Lower leg skin (tissue), 3 donors: ENCODE data around the gene ADGRG2.

Source experiments
- POLR2A ChIP-seq, 2 donors: fragments of 450-650 bp; IDR thresholded peaks; one replicate each; pipeline ENCODE4 v1.6.1; 2016 to 2017; ENCODE audit warnings: antibody characterized with exemption in 2 of 2, mild to moderate bottlenecking in 1 of 2, moderate library complexity in 1 of 2
- TF ChIP-seq, protein P1 (sequence below), 3 donors: fragments of 450-650 bp; IDR thresholded peaks; one replicate each; pipeline ENCODE4 v1.5.1; 2016; ENCODE audit warnings: antibody characterized with exemption in 3 of 3, mild to moderate bottlenecking in 3 of 3, moderate library complexity in 2 of 3

DNA sequence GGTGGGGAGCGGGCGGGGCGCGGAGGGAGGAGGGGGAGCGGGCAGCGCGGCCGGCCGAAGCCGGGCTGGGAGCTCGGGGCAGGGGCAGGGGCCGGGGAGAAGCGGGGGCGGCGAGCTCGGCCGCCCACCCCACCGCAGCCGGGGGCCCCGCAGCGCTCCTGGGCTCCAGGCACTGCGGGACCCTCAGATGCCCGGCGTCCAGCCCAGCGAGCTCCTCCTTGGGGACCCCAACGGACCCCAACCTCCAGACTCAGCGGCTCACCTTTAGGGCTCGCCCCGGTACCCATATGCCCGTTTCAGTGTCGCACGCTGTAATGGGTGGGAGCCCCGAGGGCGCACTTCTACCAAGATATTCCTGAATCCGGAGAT lies 357 bp upstream of the ADGRG2 start:
- TF ChIP-seq, protein P1, sequence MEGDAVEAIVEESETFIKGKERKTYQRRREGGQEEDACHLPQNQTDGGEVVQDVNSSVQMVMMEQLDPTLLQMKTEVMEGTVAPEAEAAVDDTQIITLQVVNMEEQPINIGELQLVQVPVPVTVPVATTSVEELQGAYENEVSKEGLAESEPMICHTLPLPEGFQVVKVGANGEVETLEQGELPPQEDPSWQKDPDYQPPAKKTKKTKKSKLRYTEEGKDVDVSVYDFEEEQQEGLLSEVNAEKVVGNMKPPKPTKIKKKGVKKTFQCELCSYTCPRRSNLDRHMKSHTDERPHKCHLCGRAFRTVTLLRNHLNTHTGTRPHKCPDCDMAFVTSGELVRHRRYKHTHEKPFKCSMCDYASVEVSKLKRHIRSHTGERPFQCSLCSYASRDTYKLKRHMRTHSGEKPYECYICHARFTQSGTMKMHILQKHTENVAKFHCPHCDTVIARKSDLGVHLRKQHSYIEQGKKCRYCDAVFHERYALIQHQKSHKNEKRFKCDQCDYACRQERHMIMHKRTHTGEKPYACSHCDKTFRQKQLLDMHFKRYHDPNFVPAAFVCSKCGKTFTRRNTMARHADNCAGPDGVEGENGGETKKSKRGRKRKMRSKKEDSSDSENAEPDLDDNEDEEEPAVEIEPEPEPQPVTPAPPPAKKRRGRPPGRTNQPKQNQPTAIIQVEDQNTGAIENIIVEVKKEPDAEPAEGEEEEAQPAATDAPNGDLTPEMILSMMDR (IDR thresholded peaks at IDR 0.05) = no peak
- TF ChIP-seq POLR2A (IDR thresholded peaks at IDR 0.05) = no peak
